ENCODE data around the gene OR52I1. TPM values are rescaled to one million over a fixed set of nuclear protein-coding genes. Genes with fewer than 3 reads are reported as not detected.

OR52I1 gene
- total and polyA plus RNA-seq, 2 donors from 2014 or later: not detected

GRCh38 chr11:4611986-4612385 lies 18.1 kb downstream of the OR52I1 start:
- no peak for TF ChIP-seq CTCF (IDR thresholded peaks at IDR 0.05; ENCODE audit: borderline replicate concordance, extremely low read depth, insufficient read depth)
- no peak overlapping the region for H3K9ac ChIP-seq (ENCODE audit: low read length in 3 of 3)
- DNase-seq (no peak), FAIRE-seq (no peak)
- no peaks in the 10 kb centered on the region for H3K9me3 ChIP-seq (ENCODE audit: control insufficient read depth in 2 of 3, insufficient read depth in 1 of 3, low read length in 3 of 3)
- H3K4me3 ChIP-seq (ENCODE audit: low read length in 3 of 3): no peak overlapping the region
- H3K27me3 ChIP-seq (ENCODE audit: control insufficient read depth, insufficient read depth, low read length): no peaks in the 10 kb centered on the region
- H3K27ac ChIP-seq (ENCODE audit: low read depth in 2 of 2, low read length in 2 of 2): no peak overlapping the region
- H3K36me3 ChIP-seq (ENCODE audit: control insufficient read depth in 2 of 3, insufficient read depth in 3 of 3, low read length in 3 of 3): no peaks in the 10 kb centered on the region
- peaks cover 0 to 3% (median 0%) of the 10 kb centered on the region in 3 donors for H3K4me1 ChIP-seq (ENCODE audit: control insufficient read depth in 2 of 3, insufficient read depth in 2 of 3, low read depth in 1 of 3, low read length in 3 of 3)
- intact Hi-C loops (cut with DNase I): no loop called here

GRCh38 chr11:4615856-4616444 lies 22.1 kb downstream of the OR52I1 start:
- TF ChIP-seq CTCF (IDR thresholded peaks at IDR 0.05; ENCODE audit: borderline replicate concordance, extremely low read depth, insufficient read depth): no peak
- DNase-seq (no peak), FAIRE-seq (no peak)
- Histone ChIP-seq H3K27ac (ENCODE audit: low read depth in 2 of 2, low read length in 2 of 2) (no peak overlapping the region), H3K4me3 (ENCODE audit: low read length in 3 of 3) (no peak overlapping the region), H3K27me3 (ENCODE audit: control insufficient read depth, insufficient read depth, low read length) (no peaks in the 10 kb centered on the region), H3K9me3 (ENCODE audit: control insufficient read depth in 2 of 3, insufficient read depth in 1 of 3, low read length in 3 of 3) (no peaks in the 10 kb centered on the region), H3K4me1 (ENCODE audit: control insufficient read depth in 2 of 3, insufficient read depth in 2 of 3, low read depth in 1 of 3, low read length in 3 of 3) (no peaks in the 10 kb centered on the region), H3K9ac (ENCODE audit: low read length in 3 of 3) (no peak overlapping the region), H3K36me3 (ENCODE audit: control insufficient read depth in 2 of 3, insufficient read depth in 3 of 3, low read length in 3 of 3) (no peaks in the 10 kb centered on the region)
- intact Hi-C loops (cut with DNase I): no loop called here

GRCh38 chr11:4619514-4619913 lies 25.7 kb downstream of the OR52I1 start:
- FAIRE-seq: no peak
- Histone ChIP-seq H3K36me3 (ENCODE audit: control insufficient read depth in 2 of 3, insufficient read depth in 3 of 3, low read length in 3 of 3) (no peaks in the 10 kb centered on the region), H3K4me3 (ENCODE audit: low read length in 3 of 3) (no peak overlapping the region), H3K9me3 (ENCODE audit: control insufficient read depth in 2 of 3, insufficient read depth in 1 of 3, low read length in 3 of 3) (no peaks in the 10 kb centered on the region), H3K4me1 (ENCODE audit: control insufficient read depth in 2 of 3, insufficient read depth in 2 of 3, low read depth in 1 of 3, low read length in 3 of 3) (no peaks in the 10 kb centered on the region), H3K27me3 (ENCODE audit: control insufficient read depth, insufficient read depth, low read length) (no peaks in the 10 kb centered on the region), H3K9ac (ENCODE audit: low read length in 3 of 3) (no peak overlapping the region), H3K27ac (ENCODE audit: low read depth in 2 of 2, low read length in 2 of 2) (no peak overlapping the region)
- TF ChIP-seq CTCF (IDR thresholded peaks at IDR 0.05; ENCODE audit: borderline replicate concordance, extremely low read depth, insufficient read depth): no peak
- DNase-seq: no peak
- intact Hi-C loops (cut with DNase I): no loop called here
